Fibroblast of the aortic adventitia (primary cell): Measurements from ENCODE around the gene UBALD1. TPM values are rescaled to one million over a fixed set of nuclear protein-coding genes. Genes with fewer than 3 reads are reported as not detected.

Experiments
- DNase-seq: peaks from one replicate; pipeline ENCODE4 v3.0.0-alpha.2; 2010; ENCODE audit warnings: low read depth
- H3K4me3 ChIP-seq: 2 replicates; pipeline ENCODE4 v1.5.1; 2011; ENCODE audit warnings: low read depth, mild to moderate bottlenecking, control low read depth, low read length, moderate library complexity
- CTCF ChIP-seq: IDR thresholded peaks from 2 replicates; pipeline ENCODE4 v1.5.1; 2011; ENCODE audit warnings: mild to moderate bottlenecking, low read length, control low read depth, inconsistent platforms; ENCODE audit not compliant: insufficient read depth
- total RNA-seq: library from RNA; depleted of rRNA; stranded (reverse); fragments of >200 nt; gene quantifications from 2 replicates; pipeline ENCODE4 v1.2.3, GENCODE V29; 2012; ENCODE audit warnings: low replicate concordance

UBALD1 gene
- total RNA-seq, 1 donor = 5.2 TPM

GRCh38 chr16:4597174-4597573 is 17.5 kb downstream of the UBALD1 start:
- H3K4me3 ChIP-seq = no peak overlapping the region
- no peak for TF ChIP-seq CTCF
- no peak for DNase-seq

- no peak overlapping the region for H3K4me3 ChIP-seq
- no peak for DNase-seq
- no peak for TF ChIP-seq CTCF
These were observed 20.0 kb downstream of the UBALD1 start for GRCh38 chr16:4594433-4595410.

- DNase-seq = no peak
- no peak overlapping the region for H3K4me3 ChIP-seq
- TF ChIP-seq CTCF = no peak
These were observed 21.6 kb downstream of the UBALD1 start for GRCh38 chr16:4593086-4593485.

- no peak overlapping the region for H3K4me3 ChIP-seq
- TF ChIP-seq CTCF = no peak
- DNase-seq = no peak
These were observed 22.8 kb downstream of the UBALD1 start for GRCh38 chr16:4591706-4592470.

- no peak for TF ChIP-seq CTCF
- no peak overlapping the region for H3K4me3 ChIP-seq
- no peak for DNase-seq
These were observed 23.5 kb downstream of the UBALD1 start for GRCh38 chr16:4591191-4591590.

- no peak for TF ChIP-seq CTCF
- DNase-seq = no peak
- H3K4me3 ChIP-seq = no peak overlapping the region
These were observed 25.7 kb downstream of the UBALD1 start for GRCh38 chr16:4588961-4589360.
